Fibroblast of pulmonary artery (primary cell): ENCODE measurements around the gene MBNL2.

Experiments
- DNase-seq: peaks from one replicate; pipeline ENCODE4 v3.0.0-alpha.2; 2010; ENCODE audit warnings: low read depth
- H3K4me3 ChIP-seq: replicated peaks from 2 replicates; pipeline ENCODE4 v1.5.1; 2011; ENCODE audit warnings: low read depth, mild to moderate bottlenecking, control low read depth, low read length, moderate library complexity
- CTCF ChIP-seq: IDR thresholded peaks from 2 replicates; pipeline ENCODE4 v1.5.1; 2011; ENCODE audit warnings: mild to moderate bottlenecking, control low read depth, low read length, inconsistent platforms; ENCODE audit errors: missing control alignments

Gene MBNL2

GRCh38 chr13:97238883-97239282 lies 16.8 kb downstream of the MBNL2 start:
- no peak for DNase-seq
- H3K4me3 ChIP-seq: no peak overlapping the region
- TF ChIP-seq CTCF: no peak

GRCh38 chr13:97239306-97239705 lies 17.2 kb downstream of the MBNL2 start:
- no peak for TF ChIP-seq CTCF
- H3K4me3 ChIP-seq: no peak overlapping the region
- DNase-seq: no peak

GRCh38 chr13:97239943-97240787 lies 18.0 kb downstream of the MBNL2 start:
- no peak for TF ChIP-seq CTCF
- DNase-seq: no peak
- no peak overlapping the region for H3K4me3 ChIP-seq

GRCh38 chr13:97240788-97241734 lies 18.9 kb downstream of the MBNL2 start:
- no peak for TF ChIP-seq CTCF
- no peak overlapping the region for H3K4me3 ChIP-seq
- no peak for DNase-seq

GRCh38 chr13:97241761-97242160 lies 19.6 kb downstream of the MBNL2 start:
- no peak overlapping the region for H3K4me3 ChIP-seq
- no peak for DNase-seq
- no peak for TF ChIP-seq CTCF

- H3K4me3 ChIP-seq: no peak overlapping the region
- DNase-seq: no peak
- no peak for TF ChIP-seq CTCF
Measured at GRCh38 chr13:97242755-97243497, 20.8 kb downstream of the MBNL2 start.
